ENCODE data around the gene RPS6KA2.

RPS6KA2 gene

GRCh38 chr6:166627033-166627874, at the start of gene RPS6KA2:
TSS of gene RPS6KA2 (minus strand) at chr6:166627251. CDS start at chr6:166627019, 232 bp downstream.
- FAIRE-seq = peak; percentile 83

GRCh38 chr6:166676270-166676860, 49.3 kb upstream of the RPS6KA2 start:
- FAIRE-seq = no peak

- FAIRE-seq = no peak
Observed at GRCh38 chr6:166675736-166676135, 48.7 kb upstream of the RPS6KA2 start.

GRCh38 chr6:166673309-166673708, 46.3 kb upstream of the RPS6KA2 start:
- FAIRE-seq = no peak

- no peak for FAIRE-seq
Observed at GRCh38 chr6:166672624-166673206, 45.7 kb upstream of the RPS6KA2 start.

GRCh38 chr6:166672146-166672545, 45.1 kb upstream of the RPS6KA2 start:
- FAIRE-seq = no peak

GRCh38 chr6:166671434-166672081, 44.5 kb upstream of the RPS6KA2 start:
- FAIRE-seq = no peak

- FAIRE-seq = no peak
Observed at GRCh38 chr6:166670894-166671293, 43.8 kb upstream of the RPS6KA2 start.

- FAIRE-seq = no peak
Observed at GRCh38 chr6:166670013-166670412, 43.0 kb upstream of the RPS6KA2 start.

GRCh38 chr6:166667796-166668610, 41.0 kb upstream of the RPS6KA2 start:
- FAIRE-seq = no peak

- no peak for FAIRE-seq
Observed at GRCh38 chr6:166664135-166664534, 37.1 kb upstream of the RPS6KA2 start.

GRCh38 chr6:166663568-166663967, 36.5 kb upstream of the RPS6KA2 start:
- no peak for FAIRE-seq

- no peak for FAIRE-seq
Observed at GRCh38 chr6:166662690-166663089, 35.6 kb upstream of the RPS6KA2 start.

- FAIRE-seq = peak; percentile 73
Observed at GRCh38 chr6:166661327-166662085, 34.5 kb upstream of the RPS6KA2 start.

GRCh38 chr6:166660157-166660688, 33.2 kb upstream of the RPS6KA2 start:
- no peak for FAIRE-seq

GRCh38 chr6:166659581-166659980, 32.5 kb upstream of the RPS6KA2 start:
- FAIRE-seq = no peak

GRCh38 chr6:166658792-166659150, 31.7 kb upstream of the RPS6KA2 start:
- FAIRE-seq = no peak

- no peak for FAIRE-seq
Observed at GRCh38 chr6:166658115-166658791, 31.2 kb upstream of the RPS6KA2 start.

GRCh38 chr6:166657531-166657930, 30.5 kb upstream of the RPS6KA2 start:
- no peak for FAIRE-seq

GRCh38 chr6:166656230-166657151, 29.4 kb upstream of the RPS6KA2 start:
- FAIRE-seq = no peak

Data from endometrium (tissue), 2 donors.